Chondrocyte (in vitro differentiated cells): ENCODE results near the gene SYT6. TPM values are rescaled to one million over a fixed set of nuclear protein-coding genes. Genes with fewer than 3 reads are reported as not detected.

ENCODE experiments used
- DNase-seq: peaks from one replicate; pipeline ENCODE4 v3.0.0; 2021; ENCODE audit warnings: mixed read lengths, low spot score
- H3K27ac Mint-ChIP-seq: one replicate; pipeline ENCODE4 v1.8.0; 2021; ENCODE audit warnings: mild to moderate bottlenecking, moderate library complexity, mixed read lengths; ENCODE audit not compliant: unreplicated experiment
- H3K27me3 Mint-ChIP-seq: 2 replicates; pipeline ENCODE4 v1.8.0; 2021; ENCODE audit warnings: low read depth, mixed read lengths
- H3K36me3 Mint-ChIP-seq: 2 replicates; pipeline ENCODE4 v1.8.0; 2021; ENCODE audit warnings: low read depth, mixed read lengths
- H3K4me1 Mint-ChIP-seq: 2 replicates; pipeline ENCODE4 v1.8.0; 2021; ENCODE audit warnings: low read depth, mild to moderate bottlenecking, mixed read lengths
- H3K4me3 Mint-ChIP-seq: one replicate; pipeline ENCODE4 v1.8.0; 2021; ENCODE audit warnings: mild to moderate bottlenecking, moderate library complexity, mixed read lengths; ENCODE audit not compliant: unreplicated experiment
- H3K9me3 Mint-ChIP-seq: 2 replicates; pipeline ENCODE4 v1.8.0; 2021; ENCODE audit warnings: low read depth, mixed read lengths
- total RNA-seq: library from RNA; stranded (reverse); gene quantifications from 3 replicates; pipeline ENCODE4 v1.2.1, GENCODE V29; 2021
- TF ChIP-seq, protein P1 (sequence below): fragments of 200-600 bp; sonication (generic); IDR thresholded peaks from 2 replicates; pipeline ENCODE4 v1.5.0; 2021; ENCODE audit warnings: antibody characterized with exemption, mild to moderate bottlenecking, moderate library complexity

SYT6 gene
- total RNA-seq, 1 donor from 2014 or later, result not detected

GRCh38 chr1:114150016-114150415 lies 3.7 kb downstream of the SYT6 start:
- TF ChIP-seq, protein P1, sequence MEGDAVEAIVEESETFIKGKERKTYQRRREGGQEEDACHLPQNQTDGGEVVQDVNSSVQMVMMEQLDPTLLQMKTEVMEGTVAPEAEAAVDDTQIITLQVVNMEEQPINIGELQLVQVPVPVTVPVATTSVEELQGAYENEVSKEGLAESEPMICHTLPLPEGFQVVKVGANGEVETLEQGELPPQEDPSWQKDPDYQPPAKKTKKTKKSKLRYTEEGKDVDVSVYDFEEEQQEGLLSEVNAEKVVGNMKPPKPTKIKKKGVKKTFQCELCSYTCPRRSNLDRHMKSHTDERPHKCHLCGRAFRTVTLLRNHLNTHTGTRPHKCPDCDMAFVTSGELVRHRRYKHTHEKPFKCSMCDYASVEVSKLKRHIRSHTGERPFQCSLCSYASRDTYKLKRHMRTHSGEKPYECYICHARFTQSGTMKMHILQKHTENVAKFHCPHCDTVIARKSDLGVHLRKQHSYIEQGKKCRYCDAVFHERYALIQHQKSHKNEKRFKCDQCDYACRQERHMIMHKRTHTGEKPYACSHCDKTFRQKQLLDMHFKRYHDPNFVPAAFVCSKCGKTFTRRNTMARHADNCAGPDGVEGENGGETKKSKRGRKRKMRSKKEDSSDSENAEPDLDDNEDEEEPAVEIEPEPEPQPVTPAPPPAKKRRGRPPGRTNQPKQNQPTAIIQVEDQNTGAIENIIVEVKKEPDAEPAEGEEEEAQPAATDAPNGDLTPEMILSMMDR, result no peak
- no peak overlapping the region for H3K27ac Mint-ChIP-seq
- no peaks in the 10 kb centered on the region for H3K9me3 Mint-ChIP-seq
- peaks cover 75% of the 10 kb centered on the region for H3K27me3 Mint-ChIP-seq
- DNase-seq, result no peak
- H3K36me3 Mint-ChIP-seq, result no peaks in the 10 kb centered on the region
- H3K4me3 Mint-ChIP-seq, result no peak overlapping the region
- H3K4me1 Mint-ChIP-seq, result peaks cover 16% of the 10 kb centered on the region

DNA sequence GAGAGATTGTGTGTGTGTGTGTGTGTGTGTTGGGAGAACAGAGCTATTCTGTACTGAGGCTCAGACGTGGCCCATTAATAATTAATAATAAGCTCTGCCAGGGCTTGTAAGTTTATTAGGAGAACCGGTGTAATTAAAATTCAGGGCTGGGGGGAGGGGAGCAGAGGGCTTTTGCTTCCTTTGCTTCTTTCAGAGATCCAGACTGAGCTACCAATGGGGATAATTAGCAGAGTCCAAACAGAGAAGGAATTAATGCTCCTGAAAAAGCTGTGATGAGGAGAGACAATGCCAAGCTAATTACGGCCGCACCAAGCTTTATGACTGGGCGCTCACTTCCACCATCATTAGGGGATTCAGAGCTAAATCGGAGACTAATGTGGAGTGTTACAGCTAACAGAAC lies 4.5 kb downstream of the SYT6 start:
- Mint-ChIP-seq H3K4me3 (no peak overlapping the region), H3K27ac (no peak overlapping the region), H3K4me1 (peaks cover 10% of the 10 kb centered on the region), H3K9me3 (no peaks in the 10 kb centered on the region), H3K27me3 (peaks cover 67% of the 10 kb centered on the region), H3K36me3 (no peaks in the 10 kb centered on the region)
- TF ChIP-seq, protein P1, result no peak
- no peak for DNase-seq

GRCh38 chr1:114145504-114146151 lies 8.0 kb downstream of the SYT6 start:
- TF ChIP-seq, protein P1, result no peak
- H3K4me3 Mint-ChIP-seq, result no peak overlapping the region
- H3K36me3 Mint-ChIP-seq, result no peaks in the 10 kb centered on the region
- peaks cover 4% of the 10 kb centered on the region for H3K9me3 Mint-ChIP-seq
- no peaks in the 10 kb centered on the region for H3K4me1 Mint-ChIP-seq
- peaks cover 47% of the 10 kb centered on the region for H3K27me3 Mint-ChIP-seq
- no peak overlapping the region for H3K27ac Mint-ChIP-seq
- no peak for DNase-seq

DNA sequence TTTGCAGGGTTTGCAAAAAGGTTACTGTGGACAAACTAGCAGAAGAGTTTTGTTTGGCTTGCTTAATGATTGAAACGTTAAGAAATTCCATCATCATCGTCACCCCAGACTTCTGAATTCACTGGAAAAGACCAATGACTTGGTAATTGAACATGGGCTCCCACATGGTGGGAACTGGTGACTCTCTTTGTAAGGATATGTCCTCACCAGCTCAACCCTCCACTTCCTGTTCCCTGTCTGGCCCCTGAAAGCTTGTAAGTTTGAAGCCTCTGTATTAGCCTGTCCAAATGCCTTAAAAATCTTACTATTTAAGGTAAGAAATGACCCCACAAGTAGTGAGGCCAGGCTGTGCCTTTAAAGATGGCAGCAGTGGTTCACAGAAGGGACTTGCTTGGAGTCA lies 9.7 kb downstream of the SYT6 start:
- H3K36me3 Mint-ChIP-seq, result no peaks in the 10 kb centered on the region
- DNase-seq, result no peak
- peaks cover 41% of the 10 kb centered on the region for H3K27me3 Mint-ChIP-seq
- H3K9me3 Mint-ChIP-seq, result peaks cover 4% of the 10 kb centered on the region
- no peak overlapping the region for H3K27ac Mint-ChIP-seq
- TF ChIP-seq, protein P1, result no peak
- no peaks in the 10 kb centered on the region for H3K4me1 Mint-ChIP-seq
- H3K4me3 Mint-ChIP-seq, result no peak overlapping the region

DNA sequence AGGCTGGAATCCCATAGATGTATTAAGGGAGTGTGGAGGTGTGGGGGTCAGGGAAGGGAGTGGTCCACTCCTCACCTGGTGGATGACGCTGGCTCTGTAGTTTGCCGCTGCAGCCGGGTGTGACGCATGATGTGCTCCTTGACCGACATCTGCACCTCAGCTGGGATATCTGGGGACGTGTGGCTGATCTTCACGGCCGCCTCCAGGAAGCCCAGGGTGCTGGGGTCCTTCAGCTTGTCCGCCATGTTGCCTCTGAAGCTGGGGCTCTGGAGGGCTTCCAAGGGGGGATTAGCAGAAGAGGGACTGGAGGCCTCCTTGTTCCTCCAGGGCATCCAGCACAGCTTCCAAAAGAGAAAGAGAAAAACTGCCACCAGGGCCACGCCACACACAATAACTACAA lies 14.1 kb downstream of the SYT6 start:
- peaks cover 4% of the 10 kb centered on the region for H3K9me3 Mint-ChIP-seq
- H3K4me3 Mint-ChIP-seq, result no peak overlapping the region

More for the DNA sequence above, 14.1 kb downstream of the SYT6 start:
- H3K4me1 Mint-ChIP-seq, result no peaks in the 10 kb centered on the region
- no peaks in the 10 kb centered on the region for H3K36me3 Mint-ChIP-seq
- TF ChIP-seq, protein P1, result no peak
- no peak for DNase-seq
- H3K27ac Mint-ChIP-seq, result no peak overlapping the region
- H3K27me3 Mint-ChIP-seq, result peaks cover 24% of the 10 kb centered on the region
